Inferior parietal cortex (tissue), 1 donor: Measurements from ENCODE around the gene GPBAR1.

ENCODE experiments used
- DNase-seq: peaks from one replicate; pipeline ENCODE4 v3.0.0-alpha.2; 2016; ENCODE audit errors: extremely low spot score

GPBAR1 gene

DNA sequence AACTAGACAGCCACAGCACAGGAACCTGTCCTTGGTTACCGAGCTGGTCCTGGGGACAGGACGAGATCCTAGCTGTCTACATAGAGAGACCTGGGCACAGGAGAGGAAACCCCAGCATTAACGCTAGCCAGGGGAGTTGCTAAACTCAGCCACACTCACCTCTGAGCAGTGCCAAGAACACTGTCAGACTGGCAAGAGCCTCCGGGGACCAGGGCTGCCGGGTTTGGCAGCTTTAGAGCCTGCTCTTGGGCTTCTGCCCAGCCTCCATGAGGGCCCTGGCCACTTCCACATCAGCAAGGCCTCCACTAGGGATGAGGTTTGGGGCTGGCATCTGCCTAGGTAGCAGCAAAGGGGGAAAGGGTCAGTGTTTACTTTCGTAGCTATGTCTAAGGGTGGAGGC, 24.8 kb downstream of the GPBAR1 start:
- no peak for DNase-seq

DNA sequence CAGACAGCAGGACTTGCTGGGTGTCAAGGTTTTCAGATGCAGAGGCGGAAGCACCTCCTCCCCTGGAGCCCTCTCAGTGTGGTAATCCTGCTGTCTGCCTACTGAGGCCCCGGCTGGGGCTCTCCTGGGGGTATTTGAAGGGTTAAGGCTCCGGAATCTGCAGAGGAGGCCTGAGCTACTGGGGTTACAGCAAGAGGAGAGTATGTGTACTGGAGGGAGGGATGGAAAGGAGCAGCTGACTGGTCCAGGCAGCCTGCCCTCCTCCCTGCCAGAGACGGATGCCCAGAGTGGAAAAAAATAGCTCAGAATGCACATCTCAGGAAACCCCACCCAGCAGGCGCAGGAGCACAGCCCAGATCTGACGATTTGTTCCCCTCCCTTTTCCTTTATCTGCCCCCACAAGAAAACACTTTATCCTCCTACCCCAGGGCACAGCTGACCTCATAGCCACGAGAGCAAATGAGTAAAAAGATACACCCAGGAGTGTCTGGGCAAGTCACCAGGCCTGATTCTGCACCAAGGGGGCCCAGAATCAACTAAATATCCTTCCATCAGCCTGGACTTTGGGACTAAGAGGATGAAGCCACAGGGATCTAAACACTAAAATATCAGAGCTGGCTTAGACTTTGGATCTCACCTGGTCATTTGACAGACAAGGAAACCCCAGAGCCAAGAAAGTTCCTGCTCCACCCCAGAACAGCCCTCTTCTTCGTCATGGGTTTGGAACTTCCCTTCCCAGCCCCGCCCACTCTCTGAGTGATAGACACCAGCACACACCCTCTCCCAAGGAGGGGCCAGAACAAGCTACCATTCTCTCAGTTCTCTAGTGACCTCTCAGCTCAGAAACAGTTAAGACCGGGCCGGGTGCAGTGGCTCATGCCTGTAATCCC, 26.0 kb downstream of the GPBAR1 start:
- DNase-seq, result peak; percentile 88

DNA sequence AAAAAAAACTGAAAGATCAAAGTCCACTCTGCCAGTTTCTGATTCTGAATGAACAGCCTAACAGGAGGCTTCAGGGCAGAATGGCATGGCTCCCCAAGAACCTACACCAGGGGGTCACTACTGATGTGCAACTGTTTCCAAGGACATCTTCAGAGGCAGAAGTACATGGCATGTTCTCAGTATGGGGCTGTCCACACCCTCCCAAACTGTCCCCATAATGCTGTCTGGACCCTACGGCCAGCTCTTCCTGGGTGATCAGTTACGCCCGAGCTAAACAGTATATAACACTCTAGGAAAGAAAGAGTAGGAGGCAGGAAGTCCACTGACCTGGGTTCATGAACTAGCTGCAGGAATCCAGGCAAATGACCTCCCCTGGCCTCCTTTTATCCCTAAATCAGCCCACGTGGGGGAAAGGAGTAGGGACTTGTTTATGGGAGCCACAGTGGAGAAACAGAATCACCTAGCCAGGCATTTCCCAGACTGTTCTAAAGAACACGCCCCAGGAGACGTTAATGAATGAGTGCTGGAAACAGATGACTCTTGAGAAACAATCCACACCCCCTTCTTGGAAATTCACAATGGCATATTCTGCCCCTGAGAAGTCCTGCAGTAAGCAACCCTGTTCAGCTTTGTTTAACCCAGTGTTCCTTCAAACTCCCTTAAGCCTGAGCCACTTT, 29.0 kb downstream of the GPBAR1 start:
- DNase-seq, result no peak

DNA sequence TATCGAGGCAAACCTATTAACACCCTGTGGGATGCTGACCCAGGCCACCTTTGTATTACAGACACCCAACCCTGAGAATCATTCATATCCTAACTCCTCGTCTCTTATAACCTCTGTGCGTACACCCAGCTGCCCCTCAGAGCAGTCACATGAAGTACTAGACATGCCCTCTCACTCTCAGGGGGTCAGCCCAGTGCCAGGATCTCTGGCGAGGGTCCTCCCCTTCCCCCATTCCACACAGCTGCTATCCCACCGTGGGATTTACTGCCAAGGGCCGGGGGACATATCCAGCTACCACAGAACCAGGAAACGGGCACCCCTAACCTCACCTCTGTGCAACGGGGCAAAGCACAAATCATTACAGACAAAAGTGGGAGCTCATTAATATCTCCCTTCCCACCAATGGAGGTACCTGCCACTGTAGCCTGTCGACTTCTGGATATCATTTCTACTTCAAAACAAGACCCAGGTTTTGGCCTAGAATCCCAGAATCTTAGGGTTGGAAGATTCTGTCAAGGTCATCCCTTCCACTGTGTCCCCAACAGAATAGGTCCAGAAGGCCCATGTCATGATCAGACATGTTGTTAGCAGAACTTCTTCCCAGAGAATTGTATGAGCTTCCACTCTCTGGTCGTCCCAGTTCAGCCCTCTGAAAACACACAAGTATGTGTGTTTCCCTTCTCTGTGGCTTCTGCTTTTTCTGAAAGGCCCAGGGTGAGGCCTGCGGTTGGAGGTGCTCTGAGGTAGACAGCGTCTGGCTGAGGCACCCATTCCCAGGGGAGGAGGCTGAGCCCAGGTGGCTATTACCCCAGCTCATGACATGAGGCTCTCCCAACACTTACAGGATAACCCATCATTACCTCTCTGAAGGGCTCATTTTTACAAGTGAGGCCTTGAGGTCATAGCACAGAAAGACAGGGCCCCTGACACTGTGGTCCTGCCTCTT, 29.8 kb downstream of the GPBAR1 start:
- DNase-seq, result no peak

DNA sequence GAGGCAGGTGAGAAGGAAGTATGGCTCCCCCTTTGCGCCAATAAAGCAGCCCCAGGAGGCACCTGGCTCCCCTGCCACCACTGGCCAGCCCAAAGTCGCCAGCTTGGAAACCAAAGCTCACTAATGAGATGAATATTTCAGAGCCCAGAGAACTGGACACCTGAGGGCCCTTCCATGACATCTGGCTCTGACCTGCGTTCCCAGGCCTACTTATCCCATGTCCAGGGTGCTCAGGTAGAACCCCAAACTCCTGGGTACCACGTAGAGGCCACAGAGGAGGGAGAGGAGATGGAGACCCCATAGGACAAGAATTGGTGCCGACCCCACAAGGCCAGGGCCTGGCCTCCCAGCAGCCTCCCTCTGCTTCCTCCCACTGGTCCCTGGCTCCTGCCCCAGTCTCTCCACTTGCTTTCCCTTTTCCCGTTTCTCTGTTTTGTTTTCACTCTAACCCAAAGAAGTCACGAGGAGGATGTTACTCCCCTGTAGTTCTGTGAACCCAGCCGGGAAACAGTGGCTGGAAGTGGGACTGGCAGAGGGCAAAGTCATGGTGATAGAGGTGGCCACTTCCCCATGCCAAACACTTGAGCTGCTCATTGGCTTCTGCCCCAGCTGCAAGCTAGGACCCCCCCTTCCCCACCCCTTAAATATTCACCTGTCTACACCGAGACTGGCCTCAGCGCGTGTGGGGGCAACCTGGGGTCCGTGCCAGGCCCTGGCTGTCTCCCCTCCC, 30.7 kb downstream of the GPBAR1 start:
- DNase-seq, result no peak

DNA sequence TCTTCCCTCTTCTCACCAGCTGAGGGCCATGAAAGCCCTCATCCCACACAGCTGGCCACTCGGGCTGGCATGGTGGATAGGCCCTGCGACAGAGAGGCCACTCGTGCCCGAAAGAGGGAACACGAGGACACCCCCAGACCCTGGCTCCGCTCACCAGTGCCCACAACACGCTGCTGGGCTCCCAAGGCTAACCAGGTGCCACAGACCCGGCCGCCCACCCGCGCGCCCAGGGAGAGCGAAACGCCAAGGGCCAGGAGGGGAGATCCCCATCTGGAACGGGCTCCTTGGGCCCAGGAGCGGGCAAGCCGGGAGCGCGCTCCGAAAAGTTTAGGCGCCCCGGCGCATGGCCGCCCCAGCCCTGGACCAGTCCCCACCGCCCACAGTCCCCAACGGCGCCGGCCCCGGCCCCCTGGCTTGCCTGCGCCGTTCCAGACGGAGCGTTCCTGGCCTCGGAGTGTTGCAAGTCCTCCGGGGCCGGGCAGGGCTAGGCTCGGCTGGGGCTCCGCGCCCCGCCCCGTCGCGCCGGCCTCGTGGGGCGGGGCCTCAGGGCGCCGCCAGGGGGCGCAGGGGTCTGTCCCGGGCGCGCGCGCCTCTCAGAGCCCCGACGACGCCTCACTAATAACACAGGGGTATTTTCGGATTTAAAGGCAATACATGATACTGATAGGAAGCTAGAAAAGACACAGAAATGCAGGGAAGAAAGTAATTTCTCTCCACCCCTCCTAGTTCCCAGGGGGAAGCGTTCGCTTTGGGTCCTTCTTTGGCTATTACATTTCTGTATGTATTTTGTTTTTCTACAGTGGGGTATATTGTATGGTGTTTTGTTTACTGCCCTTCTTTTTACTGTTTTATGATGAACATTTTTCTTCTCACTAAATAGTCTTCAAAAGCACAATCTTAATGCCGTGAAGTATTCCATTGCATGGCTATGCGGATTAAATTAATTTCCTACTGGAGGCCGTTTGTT, 31.5 kb downstream of the GPBAR1 start, which contains the start of gene TMBIM1:
Gene TMBIM1 (minus strand): TSS at position 456 of the 967 bp plus-strand sequence. CDS start 10,362 bp downstream, outside the sequence.
- DNase-seq, result no peak

DNA sequence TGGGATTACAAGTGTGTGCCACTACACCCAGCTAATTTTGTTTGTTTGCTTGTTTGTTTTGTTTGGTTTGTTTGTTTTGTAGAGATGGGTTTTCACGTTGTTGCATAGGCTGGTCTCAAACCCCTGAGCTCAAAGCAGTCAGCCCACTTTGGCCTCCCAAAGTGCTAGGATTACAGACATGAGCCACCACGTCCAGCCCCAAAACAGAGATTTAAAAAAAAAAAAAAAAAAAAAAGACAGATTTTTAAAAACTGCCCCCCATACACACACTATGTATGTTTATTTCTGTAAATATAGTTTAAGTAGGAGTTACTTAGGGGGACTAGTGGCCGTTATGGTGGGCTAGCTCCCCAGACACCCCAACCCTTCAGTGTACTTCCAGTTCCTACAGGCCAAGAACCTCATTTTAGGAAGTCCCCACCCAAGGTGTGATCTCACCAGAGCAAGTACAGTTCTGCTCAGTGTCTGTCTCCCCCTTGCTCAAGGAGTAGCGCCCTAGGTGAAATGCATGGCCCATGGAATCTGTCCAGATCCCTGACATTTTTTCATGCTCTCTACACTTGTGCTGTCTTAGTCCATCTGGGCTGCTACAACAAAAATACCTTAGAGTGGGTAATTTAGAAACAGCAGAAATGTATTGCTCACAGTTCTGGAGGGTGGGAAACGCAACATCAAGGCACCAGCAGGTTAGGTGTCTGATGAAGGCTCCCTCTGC, 33.1 kb downstream of the GPBAR1 start:
- no peak for DNase-seq

DNA sequence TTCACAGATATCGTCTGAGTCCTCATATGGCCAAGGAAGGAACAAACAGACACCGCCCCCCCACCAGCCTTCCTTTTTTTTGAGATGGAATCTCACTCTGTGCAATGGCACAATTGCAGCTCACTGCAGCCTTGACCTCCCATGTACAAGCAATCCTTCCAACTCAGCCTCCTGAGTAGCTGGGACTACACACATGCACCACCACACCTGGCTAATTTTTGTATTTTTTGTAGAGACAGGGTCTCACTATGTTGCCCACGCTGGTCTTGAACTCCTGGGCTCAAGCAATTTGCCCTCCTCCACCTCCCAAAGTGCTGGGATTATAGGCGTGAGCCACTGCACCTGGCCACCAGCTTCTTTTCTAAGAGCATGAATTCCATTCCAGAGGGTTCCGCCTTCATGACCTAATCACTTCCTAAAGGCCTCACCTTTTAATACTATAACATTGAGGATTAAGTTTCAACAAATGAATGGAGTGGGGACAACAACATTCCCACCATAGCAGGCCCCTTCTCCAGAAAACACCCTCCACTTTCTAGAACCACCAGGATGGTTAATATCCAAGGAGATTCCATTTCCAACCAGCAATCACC, 33.7 kb downstream of the GPBAR1 start:
- DNase-seq, result no peak

DNA sequence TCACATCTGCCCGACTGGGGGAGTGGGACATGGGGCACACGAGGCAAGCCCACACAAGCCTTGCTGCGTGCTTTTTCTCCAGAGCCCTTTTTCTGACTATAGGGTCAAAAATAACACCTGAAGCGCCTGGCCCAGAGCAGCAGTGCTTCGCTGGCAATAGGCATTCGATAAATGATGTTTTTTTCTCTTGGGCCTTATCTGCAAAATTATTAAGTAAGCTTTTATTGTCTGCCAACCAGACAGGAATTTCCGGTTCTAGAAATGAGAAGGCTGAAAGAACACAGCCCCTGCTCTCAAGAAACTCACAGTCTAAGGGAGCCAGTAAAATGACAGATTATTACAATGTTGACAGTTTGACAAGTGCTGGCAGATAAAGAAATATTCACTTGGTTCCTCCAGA, 34.2 kb downstream of the GPBAR1 start:
- DNase-seq, result no peak

DNA sequence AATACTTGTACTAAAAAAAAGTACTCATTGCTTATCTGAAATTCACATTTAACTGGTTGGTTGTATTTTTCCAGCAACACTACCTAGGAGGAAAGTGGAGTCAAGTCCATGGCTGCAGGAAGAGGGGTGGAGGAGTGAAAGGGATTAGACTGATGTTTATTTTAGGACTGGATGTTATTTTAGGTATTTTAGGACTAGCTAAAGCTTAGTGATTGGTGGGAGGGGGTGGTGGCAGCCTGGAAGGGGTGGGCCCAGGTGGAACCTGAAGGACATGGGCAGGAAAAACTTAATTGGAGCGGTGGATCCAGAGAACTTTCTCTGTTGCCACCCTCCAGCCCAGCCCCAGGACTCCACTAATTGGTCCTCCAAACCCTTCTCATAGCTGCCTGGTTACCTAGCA, 35.4 kb downstream of the GPBAR1 start:
- DNase-seq, result no peak

DNA sequence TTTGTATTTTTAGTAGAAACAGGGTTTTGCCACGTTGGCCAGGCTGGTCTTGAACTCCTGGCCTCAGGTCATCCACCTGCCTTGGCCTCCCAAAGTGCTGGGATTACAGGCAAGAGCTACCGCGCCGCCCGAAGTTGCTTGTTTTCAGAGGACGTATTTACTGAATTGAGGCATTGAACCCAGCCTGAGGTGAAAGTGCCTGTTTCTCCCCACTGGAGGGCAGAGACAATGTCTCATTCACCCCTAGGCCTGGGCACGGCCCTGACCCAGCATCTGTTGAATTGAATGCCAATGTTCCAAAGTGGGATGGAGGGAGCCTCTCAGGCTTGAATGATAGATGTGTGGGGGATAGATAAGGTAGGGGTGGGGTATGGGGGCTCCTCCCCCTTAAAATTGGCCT, 36.0 kb downstream of the GPBAR1 start:
- DNase-seq, result no peak

DNA sequence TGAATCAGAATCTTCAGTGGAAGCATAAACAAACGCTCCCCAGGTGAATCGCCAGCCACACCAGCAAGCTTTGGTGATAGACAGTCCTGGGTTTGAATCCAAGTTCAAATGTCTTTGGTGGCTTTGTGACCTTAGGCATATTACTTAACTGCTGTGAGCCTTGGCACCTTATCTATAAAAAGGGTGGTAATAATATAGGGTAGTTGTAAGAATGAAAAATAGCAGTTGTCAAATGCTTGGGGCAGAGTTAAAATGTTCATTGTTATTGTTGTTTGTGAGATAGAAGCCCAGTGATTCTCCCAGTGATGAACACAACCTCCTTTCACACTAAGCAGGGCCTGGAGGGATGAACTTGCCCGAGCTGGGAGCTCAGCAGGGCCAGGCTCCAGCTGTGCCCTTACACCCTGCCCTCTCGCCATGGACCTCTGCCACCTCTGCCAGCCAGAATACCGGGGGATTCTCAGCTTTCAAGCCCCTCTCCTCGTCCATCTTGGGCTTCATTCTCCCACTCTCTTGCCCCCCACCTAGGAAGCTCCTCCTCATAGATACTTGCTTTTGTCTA, 37.6 kb downstream of the GPBAR1 start:
- peak; percentile 36 for DNase-seq

DNA sequence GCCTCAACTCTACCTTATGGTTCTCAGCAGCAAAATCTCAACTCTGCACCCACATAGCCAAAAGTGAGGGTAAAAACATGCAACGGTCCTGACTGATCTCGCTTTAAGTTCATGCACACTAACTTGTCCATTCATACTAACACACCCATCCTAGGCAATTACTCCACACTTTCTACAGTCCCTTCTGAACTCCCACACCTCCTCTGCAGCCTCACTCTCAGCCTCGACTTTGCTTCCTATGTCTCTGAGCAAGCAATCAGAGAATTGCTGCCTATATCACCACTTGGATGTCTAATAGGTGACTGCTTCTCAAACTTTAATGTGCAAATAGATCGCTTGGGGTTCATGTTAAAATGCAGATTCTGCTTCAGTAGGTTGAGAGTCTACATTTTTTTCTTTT, 39.3 kb downstream of the GPBAR1 start:
- no peak for DNase-seq

DNA sequence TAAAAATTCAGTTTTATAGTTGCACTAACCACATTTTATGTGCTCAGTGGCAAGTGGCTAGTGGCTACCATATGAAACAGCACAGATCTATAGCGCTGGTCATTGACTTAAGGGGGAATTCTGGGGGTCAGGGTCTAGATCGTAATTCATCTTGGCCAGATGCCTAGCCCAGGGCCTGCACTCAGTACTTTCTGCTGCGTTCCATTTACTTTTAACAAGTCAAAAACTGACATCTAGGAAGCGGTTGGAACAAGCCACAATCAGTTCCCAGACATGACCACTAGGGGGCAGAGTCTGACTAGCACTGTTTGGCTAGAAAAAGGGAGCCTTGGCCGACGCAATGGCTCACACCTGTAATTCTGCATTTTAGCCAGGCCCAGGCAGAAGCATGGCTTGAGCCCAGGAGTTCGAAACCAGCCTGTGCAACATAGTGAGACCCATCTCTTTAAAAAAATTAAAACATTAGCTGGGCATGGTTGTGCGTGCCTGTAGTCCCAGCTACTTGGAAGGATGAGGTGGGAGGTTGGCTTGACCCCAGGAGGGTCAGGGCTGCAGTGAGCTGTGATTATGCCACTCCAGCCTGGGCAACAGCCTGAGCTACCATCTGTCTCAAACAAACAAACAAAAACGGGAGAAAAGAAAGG, 40.5 kb downstream of the GPBAR1 start:
- peak; percentile 93 for DNase-seq

DNA sequence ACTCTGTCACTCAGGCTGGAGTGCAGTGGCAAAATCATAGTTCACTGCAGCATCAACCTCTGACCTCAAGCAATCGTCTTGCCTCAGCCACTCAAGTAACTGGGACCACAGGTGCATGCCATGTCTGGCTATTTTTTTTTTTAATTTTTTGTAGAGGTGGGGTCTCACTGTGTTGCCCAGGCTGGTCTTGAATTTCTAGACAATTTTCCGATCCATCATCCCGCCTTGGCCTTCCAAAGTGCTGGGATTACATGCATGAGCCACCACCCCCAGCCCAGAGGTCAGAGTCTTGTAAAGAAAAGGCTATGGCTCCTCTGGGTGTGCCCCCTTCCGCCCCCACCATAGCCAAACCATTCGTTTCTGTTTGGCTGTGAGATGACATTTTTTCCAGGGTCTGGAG, 44.6 kb downstream of the GPBAR1 start:
- DNase-seq, result no peak

DNA sequence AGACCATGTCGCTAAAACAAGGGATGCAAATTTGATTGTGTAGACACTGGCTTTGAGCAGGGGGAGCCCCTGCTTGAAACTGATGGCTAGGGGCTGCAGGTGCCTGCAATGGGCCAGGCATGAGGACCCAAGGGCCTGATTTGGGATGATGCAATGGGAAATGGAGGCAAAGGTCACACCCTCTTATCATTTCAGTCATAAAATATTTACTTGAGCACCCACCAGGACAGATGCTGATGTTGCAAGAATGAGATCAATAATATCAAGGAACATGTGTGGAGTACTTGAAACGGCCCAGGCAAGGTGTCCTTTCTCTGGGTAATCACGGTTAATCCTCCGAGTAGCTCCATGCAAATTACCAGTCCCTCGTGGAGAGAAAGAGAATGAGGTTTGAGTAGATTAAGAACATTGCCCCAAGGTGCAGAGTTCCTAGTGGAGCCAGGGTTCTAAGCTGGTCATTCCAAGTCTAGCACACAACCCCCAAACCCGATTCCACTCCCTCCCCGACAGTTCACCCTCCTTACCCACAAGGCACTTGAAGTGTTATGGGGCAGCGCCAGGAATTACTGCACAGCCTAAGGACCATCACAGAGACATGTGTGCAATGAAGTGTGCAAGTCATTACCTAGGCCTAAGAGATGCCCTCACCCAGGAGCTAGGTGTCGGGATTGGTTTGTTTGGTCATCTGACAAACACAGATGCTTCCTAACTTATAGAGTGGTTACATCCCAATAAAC, 45.5 kb downstream of the GPBAR1 start:
- no peak for DNase-seq

DNA sequence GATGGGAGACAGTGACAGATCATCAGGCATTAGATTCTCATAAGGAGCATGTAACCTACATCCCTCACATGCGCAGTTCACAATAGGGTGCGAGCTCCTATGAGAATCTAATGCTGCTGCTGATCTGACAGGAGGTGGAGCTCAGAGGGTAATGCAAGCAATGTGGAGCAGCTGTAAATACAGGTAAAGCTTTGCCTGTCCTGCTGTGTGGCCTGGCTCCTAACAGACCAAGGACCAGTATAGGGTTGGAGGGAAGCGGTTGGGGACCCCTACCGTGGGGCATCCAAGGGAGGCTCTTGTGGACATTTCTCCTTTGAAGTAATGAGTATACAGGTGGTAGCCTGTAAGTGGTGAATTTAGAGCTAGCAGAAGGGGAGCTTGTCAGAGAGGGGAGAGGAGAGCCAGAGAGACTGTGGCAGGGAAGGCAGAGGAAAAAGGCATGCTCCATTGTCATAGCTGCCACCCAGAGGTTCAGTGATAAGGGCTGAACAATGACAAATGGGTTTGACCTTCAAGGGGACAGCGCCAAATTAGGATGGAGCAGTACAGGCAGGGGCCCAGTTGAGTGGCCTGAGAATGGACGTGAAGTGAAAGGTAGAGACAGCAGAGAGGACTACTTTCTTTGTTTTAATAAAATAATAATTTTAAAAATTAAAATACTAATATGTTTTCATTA, 46.7 kb downstream of the GPBAR1 start:
- no peak for DNase-seq
